ENCODE measurements around the gene CCNY.

The CCNY gene

GRCh38 chr10:35592441-35592840, 256.1 kb downstream of the CCNY start:
- H3K4me1 Mint-ChIP-seq: no peaks in the 10 kb centered on the region
- DNase-seq (ENCODE audit: low spot score in 2 of 2) (no peak), ATAC-seq (replicated peaks; ENCODE audit: extremely low read depth, poor library complexity, severe bottlenecking) (no peak)
- H3K9me3 Mint-ChIP-seq: peaks cover 6% of the 10 kb centered on the region
- no peak overlapping the region for H3K27ac Mint-ChIP-seq (ENCODE audit: low read depth)
- H3K27me3 Mint-ChIP-seq: peaks cover 43% of the 10 kb centered on the region
- H3K36me3 Mint-ChIP-seq (ENCODE audit: insufficient read depth): peaks cover 2% of the 10 kb centered on the region
- H3K4me3 Mint-ChIP-seq: no peak overlapping the region

GRCh38 chr10:35594115-35595079, 258.1 kb downstream of the CCNY start:
- Mint-ChIP-seq H3K4me3 (no peak overlapping the region), H3K36me3 (ENCODE audit: insufficient read depth) (peaks cover 2% of the 10 kb centered on the region), H3K27me3 (peaks cover 45% of the 10 kb centered on the region), H3K9me3 (peaks cover 6% of the 10 kb centered on the region), H3K4me1 (no peaks in the 10 kb centered on the region), H3K27ac (ENCODE audit: low read depth) (no peak overlapping the region)
- DNase-seq (ENCODE audit: low spot score in 2 of 2) (no peak), ATAC-seq (replicated peaks; ENCODE audit: extremely low read depth, poor library complexity, severe bottlenecking) (no peak)

- Mint-ChIP-seq H3K27me3 (peaks cover 52% of the 10 kb centered on the region), H3K27ac (ENCODE audit: low read depth) (no peak overlapping the region)
- no peak for ATAC-seq (replicated peaks; ENCODE audit: extremely low read depth, poor library complexity, severe bottlenecking)
Measured at GRCh38 chr10:35595106-35595505, 258.8 kb downstream of the CCNY start.

GRCh38 chr10:35598379-35598778, 262.1 kb downstream of the CCNY start:
- Mint-ChIP-seq H3K4me3 (no peak overlapping the region), H3K4me1 (no peaks in the 10 kb centered on the region), H3K27ac (ENCODE audit: low read depth) (no peak overlapping the region), H3K27me3 (peaks cover 55% of the 10 kb centered on the region), H3K36me3 (ENCODE audit: insufficient read depth) (peaks cover 2% of the 10 kb centered on the region), H3K9me3 (no peaks in the 10 kb centered on the region)
- no peak for ATAC-seq (replicated peaks; ENCODE audit: extremely low read depth, poor library complexity, severe bottlenecking)
- DNase-seq (ENCODE audit: low spot score in 2 of 2): no peak

More at GRCh38 chr10:35595106-35595505, 258.8 kb downstream of the CCNY start:
- DNase-seq (ENCODE audit: low spot score in 2 of 2): no peak
- Mint-ChIP-seq H3K4me3 (no peak overlapping the region), H3K4me1 (no peaks in the 10 kb centered on the region), H3K36me3 (ENCODE audit: insufficient read depth) (peaks cover 2% of the 10 kb centered on the region), H3K9me3 (peaks cover 6% of the 10 kb centered on the region)

GRCh38 chr10:35600193-35600592, 263.9 kb downstream of the CCNY start:
- DNase-seq (ENCODE audit: low spot score in 2 of 2) (no peak), ATAC-seq (replicated peaks; ENCODE audit: extremely low read depth, poor library complexity, severe bottlenecking) (no peak)
- Mint-ChIP-seq H3K4me1 (no peaks in the 10 kb centered on the region), H3K27me3 (peaks cover 74% of the 10 kb centered on the region), H3K36me3 (ENCODE audit: insufficient read depth) (no peaks in the 10 kb centered on the region), H3K9me3 (no peaks in the 10 kb centered on the region), H3K27ac (ENCODE audit: low read depth) (no peak overlapping the region), H3K4me3 (no peak overlapping the region)

- Mint-ChIP-seq H3K36me3 (ENCODE audit: insufficient read depth) (no peaks in the 10 kb centered on the region), H3K4me3 (no peak within 1 kb of the TSS), H3K4me1 (peaks cover 6% of the 10 kb centered on the region), H3K9me3 (no peaks in the 10 kb centered on the region), H3K27ac (ENCODE audit: low read depth) (no peak within 1 kb of the TSS), H3K27me3 (peaks cover 72% of the 10 kb centered on the region)
- ATAC-seq (replicated peaks; ENCODE audit: extremely low read depth, poor library complexity, severe bottlenecking) (no peak), DNase-seq (ENCODE audit: low spot score in 2 of 2) (no peak)
Measured at GRCh38 chr10:35605191-35605590, 268.9 kb downstream of the CCNY start, which contains the start of gene GJD4. Gene GJD4 (plus strand): TSS chr10:35605341. CDS start chr10:35605568, 227 bp downstream.

- no peaks in the 10 kb centered on the region for H3K9me3 Mint-ChIP-seq
- no peak for DNase-seq (ENCODE audit: low spot score in 2 of 2)
- H3K27ac Mint-ChIP-seq (ENCODE audit: low read depth): no peak overlapping the region
- no peak for ATAC-seq (replicated peaks; ENCODE audit: extremely low read depth, poor library complexity, severe bottlenecking)
- H3K4me3 Mint-ChIP-seq: no peak overlapping the region
- H3K27me3 Mint-ChIP-seq: peaks cover 71% of the 10 kb centered on the region
- H3K4me1 Mint-ChIP-seq: peaks cover 6% of the 10 kb centered on the region
- no peaks in the 10 kb centered on the region for H3K36me3 Mint-ChIP-seq (ENCODE audit: insufficient read depth)
Measured at GRCh38 chr10:35606430-35606829, 270.1 kb downstream of the CCNY start.

GRCh38 chr10:35607475-35608327, 271.4 kb downstream of the CCNY start:
- H3K9me3 Mint-ChIP-seq: no peaks in the 10 kb centered on the region
- DNase-seq (ENCODE audit: low spot score in 2 of 2): no peak
- H3K4me1 Mint-ChIP-seq: peaks cover 6% of the 10 kb centered on the region
- H3K27me3 Mint-ChIP-seq: peaks cover 77% of the 10 kb centered on the region
- H3K4me3 Mint-ChIP-seq: peak overlapping the region; percentile 46
- ATAC-seq (replicated peaks; ENCODE audit: extremely low read depth, poor library complexity, severe bottlenecking): no peak
- H3K27ac Mint-ChIP-seq (ENCODE audit: low read depth): no peak overlapping the region
- H3K36me3 Mint-ChIP-seq (ENCODE audit: insufficient read depth): no peaks in the 10 kb centered on the region

- H3K4me3 Mint-ChIP-seq: peak overlapping the region; percentile 46
- no peaks in the 10 kb centered on the region for H3K36me3 Mint-ChIP-seq (ENCODE audit: insufficient read depth)
- DNase-seq (ENCODE audit: low spot score in 2 of 2) (no peak), ATAC-seq (replicated peaks; ENCODE audit: extremely low read depth, poor library complexity, severe bottlenecking) (no peak)
- H3K9me3 Mint-ChIP-seq: no peaks in the 10 kb centered on the region
- peaks cover 6% of the 10 kb centered on the region for H3K4me1 Mint-ChIP-seq
- no peak overlapping the region for H3K27ac Mint-ChIP-seq (ENCODE audit: low read depth)
- H3K27me3 Mint-ChIP-seq: peaks cover 72% of the 10 kb centered on the region
Measured at GRCh38 chr10:35608328-35608672, 272.0 kb downstream of the CCNY start.

GRCh38 chr10:35611750-35612149, 275.4 kb downstream of the CCNY start:
- Mint-ChIP-seq H3K9me3 (no peaks in the 10 kb centered on the region), H3K27ac (ENCODE audit: low read depth) (no peak overlapping the region), H3K4me3 (no peak overlapping the region), H3K27me3 (peaks cover 76% of the 10 kb centered on the region), H3K36me3 (ENCODE audit: insufficient read depth) (no peaks in the 10 kb centered on the region), H3K4me1 (peaks cover 6% of the 10 kb centered on the region)
- ATAC-seq (replicated peaks; ENCODE audit: extremely low read depth, poor library complexity, severe bottlenecking): no peak
- DNase-seq (ENCODE audit: low spot score in 2 of 2): no peak

- Mint-ChIP-seq H3K4me1 (peaks cover 2% of the 10 kb centered on the region), H3K27ac (ENCODE audit: low read depth) (no peak overlapping the region), H3K27me3 (peaks cover 69% of the 10 kb centered on the region), H3K36me3 (ENCODE audit: insufficient read depth) (no peaks in the 10 kb centered on the region), H3K4me3 (no peak overlapping the region), H3K9me3 (no peaks in the 10 kb centered on the region)
- DNase-seq (ENCODE audit: low spot score in 2 of 2) (no peak), ATAC-seq (replicated peaks; ENCODE audit: extremely low read depth, poor library complexity, severe bottlenecking) (no peak)
Measured at GRCh38 chr10:35612385-35613106, 276.2 kb downstream of the CCNY start.

- no peak for ATAC-seq (replicated peaks; ENCODE audit: extremely low read depth, poor library complexity, severe bottlenecking)
- no peak for DNase-seq (ENCODE audit: low spot score in 2 of 2)
- Mint-ChIP-seq H3K27ac (ENCODE audit: low read depth) (no peak overlapping the region), H3K9me3 (no peaks in the 10 kb centered on the region), H3K4me3 (no peak overlapping the region), H3K27me3 (peaks cover 65% of the 10 kb centered on the region), H3K4me1 (no peaks in the 10 kb centered on the region), H3K36me3 (ENCODE audit: insufficient read depth) (no peaks in the 10 kb centered on the region)
Measured at GRCh38 chr10:35613107-35613440, 276.8 kb downstream of the CCNY start.

Data from central memory CD8-positive, alpha-beta T cell (primary cell).